ENCODE data around the gene SLC40A1.

The SLC40A1 gene

DNA sequence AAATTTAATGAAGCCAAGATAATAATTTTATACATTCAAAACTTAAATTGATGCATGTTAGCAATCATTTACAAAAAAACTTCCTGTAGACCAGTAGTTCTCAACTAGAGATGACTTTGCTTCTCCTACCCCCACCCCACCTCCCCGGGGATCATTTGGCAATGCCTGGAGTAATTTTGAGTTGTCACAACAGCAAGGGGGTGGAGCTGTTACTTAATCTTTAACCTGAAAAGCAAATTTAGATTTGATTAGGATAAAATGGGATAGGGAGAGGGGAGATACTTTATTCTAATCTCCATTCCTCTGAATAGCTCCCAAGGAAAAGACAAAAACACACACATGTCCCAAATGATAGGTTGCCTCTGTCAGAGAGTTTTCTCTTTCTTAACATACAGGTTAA is 4.2 kb downstream of the SLC40A1 start:
- H3K4me1 ChIP-seq (ENCODE audit: insufficient read depth, low read length, poor library complexity, severe bottlenecking): peaks cover 89% of the 10 kb centered on the region
- H2AFZ ChIP-seq (ENCODE audit: low read length): no peak overlapping the region
- H3K9me2 ChIP-seq (replicated peaks; ENCODE audit: low read depth, low read length): no peaks in the 10 kb centered on the region
- peak overlapping the region; percentile 93 for H3K4me2 ChIP-seq (ENCODE audit: low read depth, low read length, poor library complexity, severe bottlenecking)
- H3K27me3 ChIP-seq (ENCODE audit: insufficient read depth, low read length, poor library complexity, severe bottlenecking): no peaks in the 10 kb centered on the region
- H3K79me2 ChIP-seq (ENCODE audit: insufficient read depth, low read length): peaks cover 84% of the 10 kb centered on the region
- peak overlapping the region; percentile 86 for H3K9ac ChIP-seq (ENCODE audit: low read depth, low read length, poor library complexity, severe bottlenecking)
- H3F3A ChIP-seq (ENCODE audit: low read depth): peaks cover 3% of the 10 kb centered on the region; the same call in 1 of the 2 replicates
- H4K20me1 ChIP-seq (ENCODE audit: insufficient read depth, low read length, poor library complexity, severe bottlenecking): peaks cover 80% of the 10 kb centered on the region
- TF ChIP-seq, protein P1, sequence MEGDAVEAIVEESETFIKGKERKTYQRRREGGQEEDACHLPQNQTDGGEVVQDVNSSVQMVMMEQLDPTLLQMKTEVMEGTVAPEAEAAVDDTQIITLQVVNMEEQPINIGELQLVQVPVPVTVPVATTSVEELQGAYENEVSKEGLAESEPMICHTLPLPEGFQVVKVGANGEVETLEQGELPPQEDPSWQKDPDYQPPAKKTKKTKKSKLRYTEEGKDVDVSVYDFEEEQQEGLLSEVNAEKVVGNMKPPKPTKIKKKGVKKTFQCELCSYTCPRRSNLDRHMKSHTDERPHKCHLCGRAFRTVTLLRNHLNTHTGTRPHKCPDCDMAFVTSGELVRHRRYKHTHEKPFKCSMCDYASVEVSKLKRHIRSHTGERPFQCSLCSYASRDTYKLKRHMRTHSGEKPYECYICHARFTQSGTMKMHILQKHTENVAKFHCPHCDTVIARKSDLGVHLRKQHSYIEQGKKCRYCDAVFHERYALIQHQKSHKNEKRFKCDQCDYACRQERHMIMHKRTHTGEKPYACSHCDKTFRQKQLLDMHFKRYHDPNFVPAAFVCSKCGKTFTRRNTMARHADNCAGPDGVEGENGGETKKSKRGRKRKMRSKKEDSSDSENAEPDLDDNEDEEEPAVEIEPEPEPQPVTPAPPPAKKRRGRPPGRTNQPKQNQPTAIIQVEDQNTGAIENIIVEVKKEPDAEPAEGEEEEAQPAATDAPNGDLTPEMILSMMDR (conservative IDR thresholded peaks at IDR 0.05; ENCODE audit: low read length): no peak
- no peak for TF ChIP-seq EZH2phosphoT487 (IDR thresholded peaks at IDR 0.05; ENCODE audit: borderline replicate concordance)
- H3K9me3 ChIP-seq (ENCODE audit: insufficient read depth, low read depth, low read length): no peaks in the 10 kb centered on the region
- H3K36me3 ChIP-seq (ENCODE audit: insufficient read depth, low read length): peaks cover 40% of the 10 kb centered on the region; the same call in 1 of the 2 replicates
- peak overlapping the region; percentile 84 for H3K4me3 ChIP-seq (ENCODE audit: low read length, poor library complexity, severe bottlenecking)

- H3K9me2 ChIP-seq (replicated peaks; ENCODE audit: low read depth, low read length): no peaks in the 10 kb centered on the region
- no peaks in the 10 kb centered on the region for H3K27me3 ChIP-seq (ENCODE audit: insufficient read depth, low read length, poor library complexity, severe bottlenecking)
- peaks cover 92% of the 10 kb centered on the region for H3K79me2 ChIP-seq (ENCODE audit: insufficient read depth, low read length)
- H3K4me1 ChIP-seq (ENCODE audit: insufficient read depth, low read length, poor library complexity, severe bottlenecking): peaks cover 94% of the 10 kb centered on the region
- H3K4me3 ChIP-seq (ENCODE audit: low read length, poor library complexity, severe bottlenecking): peak overlapping the region; percentile 84
- peaks cover 87% of the 10 kb centered on the region for H4K20me1 ChIP-seq (ENCODE audit: insufficient read depth, low read length, poor library complexity, severe bottlenecking)
- H3K4me2 ChIP-seq (ENCODE audit: low read depth, low read length, poor library complexity, severe bottlenecking): peak overlapping the region; percentile 93
- no peaks in the 10 kb centered on the region; the same call in 1 of the 2 replicates for H3F3A ChIP-seq (ENCODE audit: low read depth)
- peak overlapping the region; percentile 86 for H3K9ac ChIP-seq (ENCODE audit: low read depth, low read length, poor library complexity, severe bottlenecking)
- no peaks in the 10 kb centered on the region for H3K9me3 ChIP-seq (ENCODE audit: insufficient read depth, low read depth, low read length)
- peaks cover 52% of the 10 kb centered on the region; the same call in 1 of the 2 replicates for H3K36me3 ChIP-seq (ENCODE audit: insufficient read depth, low read length)
- no peak overlapping the region for H2AFZ ChIP-seq (ENCODE audit: low read length)
- TF ChIP-seq, protein P1 (conservative IDR thresholded peaks at IDR 0.05; ENCODE audit: low read length): no peak
- TF ChIP-seq EZH2phosphoT487 (IDR thresholded peaks at IDR 0.05; ENCODE audit: borderline replicate concordance): no peak
These were observed 5.7 kb downstream of the SLC40A1 start for GRCh38 chr2:189574793-189575475.

- H3F3A ChIP-seq (ENCODE audit: low read depth): no peaks in the 10 kb centered on the region; the same call in 1 of the 2 replicates
- H3K9me3 ChIP-seq (ENCODE audit: insufficient read depth, low read depth, low read length): no peaks in the 10 kb centered on the region
- H3K36me3 ChIP-seq (ENCODE audit: insufficient read depth, low read length): peaks cover 89% of the 10 kb centered on the region; the same call in 1 of the 2 replicates
- no peak overlapping the region for H3K4me3 ChIP-seq (ENCODE audit: low read length, poor library complexity, severe bottlenecking)
- no peak overlapping the region for H3K9ac ChIP-seq (ENCODE audit: low read depth, low read length, poor library complexity, severe bottlenecking)
- H3K4me1 ChIP-seq (ENCODE audit: insufficient read depth, low read length, poor library complexity, severe bottlenecking): peaks cover 63% of the 10 kb centered on the region
- no peaks in the 10 kb centered on the region for H3K9me2 ChIP-seq (replicated peaks; ENCODE audit: low read depth, low read length)
- H2AFZ ChIP-seq (ENCODE audit: low read length): no peak overlapping the region
- peak overlapping the region; percentile 41 for H3K4me2 ChIP-seq (ENCODE audit: low read depth, low read length, poor library complexity, severe bottlenecking)
- TF ChIP-seq, protein P1 (conservative IDR thresholded peaks at IDR 0.05; ENCODE audit: low read length): no peak
- TF ChIP-seq EZH2phosphoT487 (IDR thresholded peaks at IDR 0.05; ENCODE audit: borderline replicate concordance): no peak
- H3K27me3 ChIP-seq (ENCODE audit: insufficient read depth, low read length, poor library complexity, severe bottlenecking): no peaks in the 10 kb centered on the region
- peaks cover 85% of the 10 kb centered on the region for H3K79me2 ChIP-seq (ENCODE audit: insufficient read depth, low read length)
- peaks cover 51% of the 10 kb centered on the region for H4K20me1 ChIP-seq (ENCODE audit: insufficient read depth, low read length, poor library complexity, severe bottlenecking)
These were observed 10.0 kb downstream of the SLC40A1 start for GRCh38 chr2:189570570-189571031.
